Central memory CD4-positive, alpha-beta T cell (primary cell): ENCODE data around the gene LDLRAD4.
"Not testable (repeated sequence)": the region's sequence is repeated elsewhere in the genome, so short reads cannot be mapped to it uniquely, and the experiment has no call there.

ENCODE experiments used
- DNase-seq: peaks from one replicate; pipeline ENCODE4 v3.0.0; 2022

Gene LDLRAD4

GRCh38 chr18:13313006-13313686 is 94.6 kb downstream of the LDLRAD4 start:
- peak; percentile 5 for DNase-seq

- no peak for DNase-seq
Measured at GRCh38 chr18:13315000-13315399, 96.4 kb downstream of the LDLRAD4 start.

GRCh38 chr18:13316063-13316462 is 97.5 kb downstream of the LDLRAD4 start:
- no peak for DNase-seq

GRCh38 chr18:13317801-13318200 is 99.2 kb downstream of the LDLRAD4 start:
- DNase-seq: no peak

- DNase-seq: no peak
Measured at GRCh38 chr18:13318731-13319501, 100.4 kb downstream of the LDLRAD4 start.

GRCh38 chr18:13319629-13320028 is 101.1 kb downstream of the LDLRAD4 start:
- no peak for DNase-seq

GRCh38 chr18:13320096-13320495 is 101.5 kb downstream of the LDLRAD4 start:
- DNase-seq: no peak

- DNase-seq: no peak
Measured at GRCh38 chr18:13320891-13321425, 102.4 kb downstream of the LDLRAD4 start.

GRCh38 chr18:13321923-13322322 is 103.4 kb downstream of the LDLRAD4 start:
- DNase-seq: no peak

GRCh38 chr18:13323186-13323585 is 104.6 kb downstream of the LDLRAD4 start:
- DNase-seq: no peak

- no peak for DNase-seq
Measured at GRCh38 chr18:13324880-13325279, 106.3 kb downstream of the LDLRAD4 start.

GRCh38 chr18:13328213-13328612 is 109.7 kb downstream of the LDLRAD4 start:
- DNase-seq: no peak

GRCh38 chr18:13330996-13331395 is 112.4 kb downstream of the LDLRAD4 start:
- DNase-seq: no peak

- DNase-seq: no peak
Measured at GRCh38 chr18:13331846-13332245, 113.3 kb downstream of the LDLRAD4 start.

GRCh38 chr18:13332874-13333273 is 114.3 kb downstream of the LDLRAD4 start:
- no peak for DNase-seq

GRCh38 chr18:13335903-13336302 is 117.3 kb downstream of the LDLRAD4 start:
- DNase-seq: no peak

- no peak for DNase-seq
Measured at GRCh38 chr18:13336841-13337240, 118.3 kb downstream of the LDLRAD4 start.

- DNase-seq: no peak
Measured at GRCh38 chr18:13337369-13337768, 118.8 kb downstream of the LDLRAD4 start.

GRCh38 chr18:13338318-13338717 is 119.8 kb downstream of the LDLRAD4 start:
- DNase-seq: no peak

GRCh38 chr18:13339653-13340052 is 121.1 kb downstream of the LDLRAD4 start:
- DNase-seq: no peak

- not testable (repeated sequence) for DNase-seq
Measured at GRCh38 chr18:13346449-13346848, 127.9 kb downstream of the LDLRAD4 start.

- DNase-seq: no peak
Measured at GRCh38 chr18:13353084-13353823, 134.7 kb downstream of the LDLRAD4 start.

- DNase-seq: no peak
Measured at GRCh38 chr18:13354402-13354801, 135.8 kb downstream of the LDLRAD4 start.
